HG02571 (cell line): Measurements from ENCODE around the gene ROBO2.

ENCODE experiments used
- ATAC-seq: cut with Tn5 transposase; IDR thresholded peaks from one replicate; pipeline ENCODE4 v1.9.1; 2021; ENCODE audit warnings: mild to moderate bottlenecking, moderate library complexity; ENCODE audit not compliant: unreplicated experiment

The ROBO2 gene

GRCh38 chr3:77248420-77248819, 208.5 kb downstream of the ROBO2 start:
- no peak for ATAC-seq

DNA sequence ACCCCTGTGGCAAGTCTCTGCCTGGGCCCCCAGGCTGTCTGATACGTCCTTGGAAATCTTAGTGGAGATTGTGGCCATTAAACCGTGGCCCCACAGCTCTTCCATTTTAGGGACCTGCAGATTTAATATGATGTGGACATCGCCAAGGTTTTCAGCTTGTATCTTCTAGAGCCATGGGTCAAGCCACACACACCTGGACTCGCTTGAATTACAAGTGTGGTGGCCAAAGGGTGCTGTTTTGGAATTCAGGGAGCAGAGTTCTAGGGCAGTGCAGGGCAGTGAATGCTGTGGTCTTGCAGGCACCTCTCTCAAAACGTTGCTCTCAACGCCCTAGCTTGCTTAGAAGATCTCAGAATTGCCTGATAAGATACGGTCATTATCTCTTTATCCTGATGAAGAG, 211.2 kb downstream of the ROBO2 start:
- ATAC-seq, result no peak

DNA sequence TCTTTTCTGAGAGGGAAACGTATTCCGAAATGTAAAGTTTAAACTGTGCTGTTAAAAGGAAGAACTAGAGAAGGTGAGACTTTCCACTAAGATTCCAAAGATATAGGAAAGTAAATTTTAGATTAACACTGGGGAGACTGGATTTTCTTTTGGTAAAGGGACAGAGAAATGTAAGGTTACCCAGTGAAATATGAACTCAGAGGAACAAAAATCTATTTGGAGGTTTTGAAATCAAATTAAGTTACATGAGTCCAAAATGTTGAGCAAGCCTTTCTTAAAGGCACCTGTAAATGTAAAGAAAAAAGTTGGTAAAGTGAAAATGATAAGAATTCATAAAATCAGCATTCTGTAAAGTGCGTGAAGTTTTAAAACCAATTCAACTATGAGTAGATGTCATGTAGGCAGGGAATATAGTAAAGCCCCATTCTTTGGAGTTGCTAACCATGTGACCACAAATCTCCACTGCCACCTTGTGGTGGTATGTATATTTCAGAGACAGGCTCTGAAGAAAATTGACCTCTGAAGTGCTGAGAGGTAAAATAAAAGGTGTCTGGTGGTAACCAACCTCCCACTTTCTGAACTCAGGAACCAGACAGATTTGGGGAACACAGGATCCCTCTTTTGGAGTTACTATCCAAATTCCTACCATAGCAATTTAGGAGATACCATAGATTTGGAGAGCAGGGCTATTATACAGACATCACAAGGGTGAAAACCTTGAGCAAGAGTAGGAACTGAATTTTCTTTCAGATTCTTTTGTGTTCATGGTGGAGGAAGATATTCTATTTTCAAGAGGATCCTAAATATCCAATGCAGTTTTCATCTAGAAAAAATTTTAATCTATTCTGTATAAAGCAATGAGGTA, 215.3 kb downstream of the ROBO2 start:
- no peak for ATAC-seq

- ATAC-seq, result no peak
Measured at GRCh38 chr3:77256584-77257503, 216.9 kb downstream of the ROBO2 start.

DNA sequence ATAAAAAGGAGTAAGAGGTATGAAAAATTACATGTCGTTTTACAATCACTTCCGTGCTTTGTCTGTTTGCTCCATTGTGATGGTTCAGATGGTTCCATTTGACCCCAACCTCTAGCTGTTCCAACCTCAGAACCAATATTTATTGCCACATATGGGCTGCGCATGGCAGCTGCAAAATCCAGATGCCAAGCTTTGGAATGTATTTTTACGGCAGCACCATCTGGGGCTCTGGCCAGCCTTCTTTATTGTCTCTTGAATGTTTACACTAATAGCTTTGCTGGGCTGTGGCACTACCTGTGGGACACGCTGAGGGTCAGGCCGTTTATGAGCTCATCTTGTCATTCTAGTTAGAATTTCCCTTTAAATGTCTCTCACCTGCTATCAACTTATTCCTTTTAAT, 219.8 kb downstream of the ROBO2 start:
- no peak for ATAC-seq

- no peak for ATAC-seq
Measured at GRCh38 chr3:77262361-77262760, 222.5 kb downstream of the ROBO2 start.

GRCh38 chr3:77267589-77267988, 227.7 kb downstream of the ROBO2 start:
- ATAC-seq, result no peak

DNA sequence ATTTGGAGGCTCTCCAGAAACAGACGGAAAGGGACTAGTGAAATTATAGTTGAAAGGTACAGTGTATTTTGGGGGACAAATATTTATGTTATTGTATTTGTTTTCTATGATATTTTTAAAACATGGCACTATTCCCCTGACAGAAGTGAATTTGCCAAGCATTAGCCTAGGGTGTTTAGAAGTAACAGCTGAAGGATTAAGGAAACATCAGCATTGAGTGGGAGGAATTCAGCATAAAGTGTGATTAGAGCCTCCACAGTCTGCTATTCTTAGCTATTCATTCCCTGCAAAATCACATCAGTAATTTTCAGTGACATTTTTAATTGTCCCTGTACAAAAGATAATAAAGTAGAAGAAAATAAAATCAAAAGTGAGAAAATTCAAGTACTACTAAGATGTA, 231.4 kb downstream of the ROBO2 start:
- ATAC-seq, result no peak

GRCh38 chr3:77271711-77272110, 231.8 kb downstream of the ROBO2 start:
- ATAC-seq, result no peak

GRCh38 chr3:77279276-77279675, 239.4 kb downstream of the ROBO2 start:
- no peak for ATAC-seq

GRCh38 chr3:77281721-77282120, 241.8 kb downstream of the ROBO2 start:
- ATAC-seq, result no peak

DNA sequence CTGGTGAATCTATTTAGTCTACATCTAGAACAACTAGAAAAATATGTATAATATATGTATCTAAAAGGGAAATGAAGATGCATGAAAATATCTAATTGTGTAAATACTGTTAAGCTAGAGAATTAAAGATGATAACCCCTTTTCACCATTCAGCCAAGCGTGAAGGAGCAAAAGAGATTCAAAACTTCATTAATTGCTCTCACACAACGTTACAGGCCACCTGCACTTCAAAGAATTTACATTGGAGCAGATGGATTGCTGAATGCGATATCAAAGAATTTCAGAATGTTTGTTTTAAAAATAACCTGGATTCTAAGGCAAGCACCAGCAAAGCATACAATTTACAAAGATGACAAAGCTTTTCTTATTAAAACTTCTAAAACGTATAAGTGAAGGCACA, 243.2 kb downstream of the ROBO2 start:
- ATAC-seq, result no peak

DNA sequence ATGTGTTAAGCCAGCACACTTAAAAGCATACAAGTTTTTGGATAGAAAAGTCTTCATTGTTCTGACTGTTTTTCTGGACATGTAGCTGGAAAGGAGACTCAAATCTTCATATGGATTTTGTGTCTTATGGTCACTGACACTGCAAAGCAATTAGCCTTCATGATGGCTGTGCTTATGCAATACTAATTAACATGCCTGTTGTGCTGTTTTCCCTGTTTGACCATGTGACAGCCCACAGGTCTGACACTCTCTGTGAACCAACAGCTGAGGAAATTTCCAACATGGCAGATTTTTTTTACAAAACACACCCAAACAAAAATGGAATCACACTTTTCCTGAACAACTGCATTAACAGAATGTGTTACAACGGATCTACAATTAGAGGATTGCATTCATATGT, 248.4 kb downstream of the ROBO2 start:
- ATAC-seq, result no peak

- no peak for ATAC-seq
Measured at GRCh38 chr3:77296527-77296926, 256.6 kb downstream of the ROBO2 start.

DNA sequence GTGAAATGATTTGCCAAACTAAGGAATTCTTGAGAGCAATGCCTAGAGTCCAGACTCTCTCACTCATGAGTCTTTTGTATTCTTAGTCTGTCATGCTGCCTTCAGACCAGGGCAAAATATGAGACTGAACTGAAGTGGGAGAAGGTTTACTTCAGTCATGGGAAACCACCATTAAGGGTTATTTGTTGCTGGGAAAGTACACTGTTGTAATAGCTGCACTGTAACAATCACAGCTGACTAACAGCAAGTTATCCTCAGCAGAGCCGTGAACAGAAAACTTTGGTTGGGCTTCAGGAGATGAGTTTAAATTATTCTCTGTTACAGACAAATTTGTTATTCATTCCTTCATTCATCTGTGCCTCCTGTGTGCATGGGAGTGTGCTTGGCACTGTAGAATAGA, 258.5 kb downstream of the ROBO2 start:
- no peak for ATAC-seq

DNA sequence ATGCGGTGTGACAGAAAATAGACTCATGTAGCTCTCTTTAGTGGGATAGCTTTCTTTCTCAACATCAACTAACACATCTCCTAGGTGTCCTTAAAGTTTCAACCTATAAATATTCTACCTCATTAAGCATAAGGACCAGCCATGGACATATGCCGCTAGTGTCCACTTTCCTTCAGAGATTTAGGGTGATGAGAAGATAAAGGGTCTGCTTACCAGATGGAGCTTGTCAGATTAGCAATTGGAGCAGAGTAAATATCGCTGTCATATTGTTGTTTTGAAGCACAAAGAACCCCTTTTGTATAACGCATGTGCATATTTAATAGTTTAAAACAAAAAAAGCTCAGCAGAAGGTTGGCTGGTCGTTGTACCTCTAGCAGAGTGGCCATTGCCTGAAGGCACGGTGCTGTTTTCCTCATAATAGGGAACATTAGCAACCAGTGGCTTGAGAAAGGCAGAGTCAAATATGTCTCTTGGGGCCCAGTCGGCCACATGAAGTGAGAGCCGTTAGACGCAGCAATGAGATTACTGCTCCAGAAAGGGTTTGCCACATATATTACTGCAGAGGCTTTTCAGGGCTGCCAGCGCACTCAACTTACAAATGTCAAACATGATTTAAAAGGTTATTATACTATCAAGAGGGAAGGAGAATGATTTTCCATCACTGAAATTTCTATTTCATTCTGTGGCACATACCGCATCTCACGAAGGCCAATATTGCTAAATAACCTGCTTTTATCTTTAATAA, 264.2 kb downstream of the ROBO2 start:
- no peak for ATAC-seq

DNA sequence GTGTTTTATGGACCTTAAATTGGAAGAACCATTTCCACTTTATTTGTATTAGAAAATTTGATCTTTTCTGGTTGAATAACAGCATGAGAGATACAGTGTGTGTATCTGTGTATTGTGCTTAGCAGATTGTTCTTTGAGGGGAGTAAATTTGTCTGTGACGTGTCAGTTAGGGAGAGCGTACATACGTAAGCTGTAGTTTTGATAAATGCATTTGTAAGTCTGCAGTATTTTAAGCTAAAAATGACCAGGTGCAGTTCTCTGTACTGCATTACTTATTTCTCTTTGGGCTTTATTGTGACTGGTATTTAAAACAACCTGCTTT, 264.8 kb downstream of the ROBO2 start:
- no peak for ATAC-seq

- no peak for ATAC-seq
Measured at GRCh38 chr3:77309460-77309859, 269.6 kb downstream of the ROBO2 start.

- ATAC-seq, result no peak
Measured at GRCh38 chr3:77313843-77314242, 273.9 kb downstream of the ROBO2 start.

DNA sequence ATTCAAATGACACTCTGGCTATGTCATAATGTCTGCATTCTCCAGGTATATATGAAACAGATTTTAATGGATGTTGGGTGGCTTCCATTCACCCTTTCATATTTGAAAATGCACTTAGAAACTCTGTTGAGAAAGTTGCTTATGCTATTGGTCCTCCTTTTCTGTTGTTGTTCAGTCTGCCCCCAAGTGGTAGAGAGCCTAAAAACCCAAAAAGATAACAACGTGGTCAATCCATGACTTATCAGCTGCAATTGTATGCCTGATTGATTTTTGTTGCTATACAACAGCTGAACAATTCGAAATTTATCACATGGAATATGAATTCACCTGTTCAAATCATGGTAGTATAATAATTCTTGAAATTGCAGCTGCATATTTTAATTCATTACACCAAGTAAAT, 279.8 kb downstream of the ROBO2 start:
- ATAC-seq, result no peak

GRCh38 chr3:77320514-77320913, 280.6 kb downstream of the ROBO2 start:
- no peak for ATAC-seq
